GM19240 (cell line): ENCODE data around the gene AKT2.
"Not testable (repeated sequence)": the region's sequence is repeated elsewhere in the genome, so short reads cannot be mapped to it uniquely, and the experiment has no call there.

Experiments used
- DNase-seq: peaks from one replicate; pipeline ENCODE4 v3.0.0; 2011; ENCODE audit warnings: low spot score; ENCODE audit not compliant: insufficient read length

Gene AKT2

GRCh38 chr19:40220674-40221073 is 64.5 kb downstream of the AKT2 start:
- DNase-seq = no peak

GRCh38 chr19:40219721-40220276 is 65.3 kb downstream of the AKT2 start:
- DNase-seq = no peak

GRCh38 chr19:40219029-40219428 is 66.1 kb downstream of the AKT2 start:
- not testable (repeated sequence) for DNase-seq

- DNase-seq = no peak
These were observed 66.9 kb downstream of the AKT2 start, which contains the start of gene TTC9B for GRCh38 chr19:40217934-40218890. TTC9B (minus strand) TSS chr19:40218384; CDS start chr19:40218381, 3 bp downstream.

GRCh38 chr19:40217027-40217810 is 67.9 kb downstream of the AKT2 start:
- no peak for DNase-seq

- no peak for DNase-seq
These were observed 68.4 kb downstream of the AKT2 start for GRCh38 chr19:40216777-40217026.

GRCh38 chr19:40216013-40216776 is 69.0 kb downstream of the AKT2 start:
- DNase-seq = no peak

- DNase-seq = no peak
These were observed 70.2 kb downstream of the AKT2 start for GRCh38 chr19:40214936-40215335.

- no peak for DNase-seq
These were observed 71.1 kb downstream of the AKT2 start for GRCh38 chr19:40213882-40214570.

- no peak for DNase-seq
These were observed 71.8 kb downstream of the AKT2 start for GRCh38 chr19:40213251-40213829.

- DNase-seq = no peak
These were observed 74.3 kb downstream of the AKT2 start for GRCh38 chr19:40210889-40211288.

- no peak for DNase-seq
These were observed 76.5 kb downstream of the AKT2 start for GRCh38 chr19:40208602-40209001.

GRCh38 chr19:40205760-40206159 is 79.4 kb downstream of the AKT2 start:
- no peak for DNase-seq

- no peak for DNase-seq
These were observed 80.8 kb downstream of the AKT2 start for GRCh38 chr19:40204381-40204780.

GRCh38 chr19:40200341-40201099 is 84.6 kb downstream of the AKT2 start:
- DNase-seq = no peak

GRCh38 chr19:40198272-40198990 is 86.7 kb downstream of the AKT2 start:
- no peak for DNase-seq

GRCh38 chr19:40193587-40193849 is 91.6 kb downstream of the AKT2 start:
- no peak for DNase-seq

GRCh38 chr19:40192758-40193586 is 92.2 kb downstream of the AKT2 start:
- no peak for DNase-seq
